Esophagus muscularis mucosa (tissue), 3 donors: ENCODE results near the gene GPC1.

ENCODE experiments used
- POLR2A ChIP-seq: fragments of 450-650 bp; IDR thresholded peaks from one replicate; pipeline ENCODE4 v1.6.1; 2017; ENCODE audit warnings: antibody characterized with exemption, moderate library complexity, mild to moderate bottlenecking, low read depth
- TF ChIP-seq, protein P1 (sequence below), 3 experiments: fragments of 200-600 bp in 2 of 3; fragments of 450-650 bp in 1 of 3; sonication (generic) in 2 of 3; IDR thresholded peaks; one replicate each; pipeline ENCODE4 v1.5.1; 2017 to 2019; ENCODE audit warnings: antibody characterized with exemption in 3 of 3, mild to moderate bottlenecking in 2 of 3, moderate library complexity in 1 of 3

DNA sequence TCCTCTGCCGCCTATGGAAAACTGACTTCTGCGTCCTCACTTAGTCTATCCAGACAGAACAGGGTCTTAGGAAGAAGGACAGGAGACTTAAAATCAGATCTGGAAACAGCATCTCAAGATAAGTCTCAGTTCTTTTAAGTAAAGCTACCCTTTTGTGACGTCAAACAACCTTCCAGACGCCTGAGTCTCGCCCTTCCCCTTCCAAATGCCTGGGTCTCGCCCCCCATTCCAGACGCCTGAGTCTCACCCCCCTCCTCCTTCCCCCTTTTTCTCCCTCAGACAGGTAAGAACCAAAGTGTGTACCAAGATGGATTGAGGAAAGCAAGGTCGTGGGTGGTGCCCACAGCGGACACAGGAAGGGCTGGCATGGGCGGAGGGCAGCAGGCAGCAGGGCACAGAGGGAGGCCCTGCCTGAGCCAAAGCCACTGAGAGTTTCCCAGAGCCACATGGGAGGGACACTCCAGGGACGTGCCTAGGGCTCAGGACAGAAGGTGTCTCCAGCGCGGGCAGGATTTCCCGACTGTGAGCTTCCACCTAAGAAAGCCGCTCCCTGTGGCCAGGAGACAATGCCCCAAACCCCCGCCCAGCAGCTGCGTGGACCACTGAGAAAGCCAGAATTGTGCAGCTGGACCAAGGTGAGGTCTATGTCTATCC, 71.1 kb downstream of the GPC1 start:
- TF ChIP-seq POLR2A: no peak
- TF ChIP-seq, protein P1, sequence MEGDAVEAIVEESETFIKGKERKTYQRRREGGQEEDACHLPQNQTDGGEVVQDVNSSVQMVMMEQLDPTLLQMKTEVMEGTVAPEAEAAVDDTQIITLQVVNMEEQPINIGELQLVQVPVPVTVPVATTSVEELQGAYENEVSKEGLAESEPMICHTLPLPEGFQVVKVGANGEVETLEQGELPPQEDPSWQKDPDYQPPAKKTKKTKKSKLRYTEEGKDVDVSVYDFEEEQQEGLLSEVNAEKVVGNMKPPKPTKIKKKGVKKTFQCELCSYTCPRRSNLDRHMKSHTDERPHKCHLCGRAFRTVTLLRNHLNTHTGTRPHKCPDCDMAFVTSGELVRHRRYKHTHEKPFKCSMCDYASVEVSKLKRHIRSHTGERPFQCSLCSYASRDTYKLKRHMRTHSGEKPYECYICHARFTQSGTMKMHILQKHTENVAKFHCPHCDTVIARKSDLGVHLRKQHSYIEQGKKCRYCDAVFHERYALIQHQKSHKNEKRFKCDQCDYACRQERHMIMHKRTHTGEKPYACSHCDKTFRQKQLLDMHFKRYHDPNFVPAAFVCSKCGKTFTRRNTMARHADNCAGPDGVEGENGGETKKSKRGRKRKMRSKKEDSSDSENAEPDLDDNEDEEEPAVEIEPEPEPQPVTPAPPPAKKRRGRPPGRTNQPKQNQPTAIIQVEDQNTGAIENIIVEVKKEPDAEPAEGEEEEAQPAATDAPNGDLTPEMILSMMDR (IDR thresholded peaks at IDR 0.05): no peak
